Measurements from ENCODE around the gene TMEM98.
"Not testable (repeated sequence)": the region's sequence is repeated elsewhere in the genome, so short reads cannot be mapped to it uniquely, and the experiment has no call there.

The TMEM98 gene

GRCh38 chr17:32927724-32928585 is at the start of gene TMEM98:
Gene TMEM98, plus strand, starts transcription at chr17:32928153. Its CDS starts 3,376 bp downstream, at chr17:32931529.
- no peak for DNase-seq (ENCODE audit: low read depth in 2 of 2)

DNA sequence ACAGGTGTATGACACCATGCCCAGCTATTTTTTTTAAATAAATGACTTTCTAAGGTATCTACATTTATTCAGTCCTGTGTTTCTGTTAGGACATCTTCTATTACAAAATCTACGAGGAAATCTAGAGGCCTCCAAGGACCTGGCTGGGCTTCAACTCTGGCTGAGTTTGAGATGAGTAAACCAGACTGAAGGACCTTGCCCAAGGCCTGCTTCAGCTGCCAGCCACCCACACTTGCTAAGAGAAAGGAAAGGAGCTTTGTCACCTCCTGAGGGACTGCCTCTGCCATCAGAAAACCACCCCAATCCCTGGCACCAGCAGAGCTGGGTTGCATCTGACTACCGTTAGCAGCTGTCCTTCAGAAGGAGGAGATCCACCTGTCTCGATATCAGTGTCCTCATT is 49.7 kb upstream of the TMEM98 start:
- DNase-seq (ENCODE audit: low read depth in 2 of 2): no peak

GRCh38 chr17:32879134-32879533 is 48.8 kb upstream of the TMEM98 start:
- DNase-seq (ENCODE audit: low read depth in 2 of 2): no peak

DNA sequence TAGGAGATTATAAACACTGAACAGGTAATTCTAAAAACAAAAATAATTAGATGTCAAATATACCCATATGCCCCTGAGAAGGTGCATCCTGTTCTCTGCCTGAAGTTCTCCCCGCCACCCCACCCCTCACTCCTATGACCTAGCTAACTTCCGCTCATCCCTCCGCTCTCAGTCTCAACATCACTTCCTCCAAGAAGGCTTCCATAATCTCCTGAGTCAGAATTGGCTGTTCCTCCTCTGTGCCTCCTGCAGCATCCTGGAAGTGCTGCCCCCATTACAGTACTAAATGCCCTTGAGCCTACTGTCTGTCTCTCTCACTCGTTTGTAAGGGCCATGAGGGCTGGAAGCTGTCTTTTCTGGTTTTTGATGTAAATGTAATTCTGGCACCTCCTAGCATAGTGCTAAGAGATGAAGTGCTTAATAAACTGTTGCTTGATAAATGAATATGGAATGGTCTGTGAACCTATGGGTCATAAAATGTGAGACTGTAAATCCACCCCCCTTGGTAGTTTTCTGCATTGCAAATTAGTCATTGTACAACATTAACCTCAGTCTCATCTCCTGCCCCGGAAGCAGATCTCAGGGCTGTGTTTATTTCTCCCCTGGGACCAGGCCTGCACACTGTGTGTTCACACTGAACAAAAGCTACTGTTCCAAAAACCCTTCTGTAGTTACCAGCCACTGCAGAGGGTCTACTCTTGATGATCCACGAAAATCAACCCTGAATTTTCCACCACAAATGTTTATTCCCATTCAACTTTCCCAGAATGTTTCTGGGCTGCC is 47.1 kb upstream of the TMEM98 start:
- no peak for DNase-seq (ENCODE audit: low read depth in 2 of 2)

GRCh38 chr17:32882029-32882428 is 45.9 kb upstream of the TMEM98 start:
- DNase-seq (ENCODE audit: low read depth in 2 of 2): no peak

DNA sequence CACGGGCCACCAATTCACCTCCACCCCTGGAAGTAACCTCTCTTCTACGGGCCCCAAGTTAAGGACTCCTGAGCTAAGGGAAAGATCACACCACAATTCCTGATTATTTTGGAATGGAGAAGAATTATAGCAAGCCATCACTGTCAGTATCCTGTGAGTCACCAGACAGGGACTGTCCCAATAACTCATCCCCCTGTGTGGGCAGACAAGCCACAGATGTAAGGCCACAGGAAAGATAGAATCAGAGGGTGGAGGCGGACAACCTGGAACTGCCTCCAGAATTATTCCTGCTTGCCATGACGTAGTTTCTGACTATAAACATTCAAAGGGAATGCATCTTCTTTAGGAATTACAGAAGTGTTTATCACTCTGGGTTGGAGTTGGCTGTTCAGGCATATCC is 45.2 kb upstream of the TMEM98 start:
- no peak for DNase-seq (ENCODE audit: low read depth in 2 of 2)

DNA sequence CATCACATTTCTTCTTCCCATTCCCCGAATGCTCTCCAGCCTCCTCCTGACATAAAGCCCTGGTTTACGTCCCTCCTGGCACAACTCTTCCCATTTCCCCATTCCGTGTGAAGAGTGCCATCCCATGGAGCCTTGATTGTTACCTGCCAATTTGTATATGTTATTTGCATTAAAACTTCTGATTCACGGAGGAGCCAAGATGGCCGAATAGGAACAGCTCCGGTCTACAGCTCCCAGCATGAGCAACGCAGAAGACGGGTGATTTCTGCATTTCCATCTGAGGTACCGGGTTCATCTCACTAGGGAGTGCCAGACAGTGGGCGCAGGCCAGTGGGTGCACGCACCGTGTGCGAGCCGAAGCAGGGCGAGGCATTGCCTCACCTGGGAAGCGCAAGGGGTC is 41.0 kb upstream of the TMEM98 start:
- DNase-seq (ENCODE audit: low read depth in 2 of 2): not testable (repeated sequence)

DNA sequence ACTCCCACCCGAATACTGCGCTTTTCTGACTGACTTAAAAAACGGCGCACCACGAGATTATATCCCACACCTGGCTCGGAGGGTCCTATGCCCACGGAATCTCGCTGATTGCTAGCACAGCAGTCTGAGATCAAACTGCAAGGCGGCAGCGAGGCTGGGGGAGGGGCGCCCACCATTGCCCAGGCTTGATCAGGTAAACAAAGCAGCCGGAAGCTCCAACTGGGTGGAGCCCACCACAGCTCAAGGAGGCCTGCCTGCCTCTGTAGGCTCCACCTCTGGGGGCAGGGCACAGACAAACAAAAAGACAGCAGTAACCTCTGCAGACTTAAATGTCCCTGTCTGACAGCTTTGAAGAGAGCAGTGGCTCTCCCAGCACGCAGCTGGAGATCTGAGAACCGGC is 40.5 kb upstream of the TMEM98 start:
- DNase-seq (ENCODE audit: low read depth in 2 of 2): not testable (repeated sequence)

- no peak for DNase-seq (ENCODE audit: low read depth in 2 of 2)
Measured at GRCh38 chr17:32894245-32894644, 33.7 kb upstream of the TMEM98 start.

- DNase-seq (ENCODE audit: low read depth in 2 of 2): no peak
Measured at GRCh38 chr17:32896647-32897258, 31.2 kb upstream of the TMEM98 start.

DNA sequence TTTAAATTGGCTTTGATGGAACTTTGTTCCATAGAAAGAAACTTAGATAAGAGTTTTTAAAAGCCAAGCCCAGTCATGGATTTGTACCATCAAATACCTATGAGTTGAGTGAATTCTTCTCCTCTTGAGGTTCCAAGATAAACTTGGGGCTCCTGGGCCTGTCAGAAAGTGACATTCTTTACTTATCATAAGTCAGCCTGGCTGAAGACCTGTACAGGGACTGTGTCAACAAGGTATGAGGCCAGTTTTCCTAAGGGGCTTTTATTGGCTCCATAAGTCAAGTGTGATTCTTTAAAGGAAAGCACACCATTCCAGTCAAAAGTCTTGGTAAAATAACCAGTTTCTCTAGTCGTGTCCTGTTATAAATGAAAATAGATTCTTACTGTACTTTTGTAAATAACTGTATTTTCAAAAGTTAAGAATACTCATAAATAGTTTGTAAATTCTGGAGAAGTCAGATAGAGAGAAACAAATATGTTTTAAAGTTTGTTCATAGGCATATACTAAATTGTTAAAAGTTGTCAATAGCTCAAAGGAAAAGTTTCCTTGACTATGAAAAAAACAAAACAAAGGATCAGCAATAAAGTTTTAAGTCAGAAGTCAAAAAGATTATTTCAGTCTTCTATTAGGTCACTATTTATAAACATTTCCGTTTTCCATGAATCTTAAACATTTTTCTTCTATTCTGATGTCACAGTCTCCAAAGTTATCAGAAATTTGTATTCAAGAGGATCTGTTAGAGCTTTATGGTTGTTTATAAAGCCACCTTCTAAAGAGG is 28.5 kb upstream of the TMEM98 start:
- DNase-seq (ENCODE audit: low read depth in 2 of 2): no peak

DNA sequence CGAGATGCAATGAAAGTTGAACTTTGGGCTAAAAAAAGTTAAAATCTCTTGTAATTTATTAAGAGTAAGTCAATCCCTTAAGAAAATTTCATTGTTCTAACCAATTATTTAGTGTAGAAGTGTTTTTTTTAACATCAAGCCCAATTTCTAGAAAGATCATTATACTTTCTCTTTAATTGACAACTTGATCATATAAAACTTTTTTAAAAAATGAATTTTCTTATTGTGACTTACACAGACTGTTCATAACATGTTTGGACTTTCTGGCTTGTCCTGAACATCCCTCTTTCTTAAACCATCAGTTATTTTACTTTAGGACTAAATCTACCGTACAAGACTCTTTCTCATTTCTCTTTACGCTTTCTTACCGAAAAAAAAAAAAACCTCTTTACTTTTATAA is 26.2 kb upstream of the TMEM98 start:
- no peak for DNase-seq (ENCODE audit: low read depth in 2 of 2)

DNA sequence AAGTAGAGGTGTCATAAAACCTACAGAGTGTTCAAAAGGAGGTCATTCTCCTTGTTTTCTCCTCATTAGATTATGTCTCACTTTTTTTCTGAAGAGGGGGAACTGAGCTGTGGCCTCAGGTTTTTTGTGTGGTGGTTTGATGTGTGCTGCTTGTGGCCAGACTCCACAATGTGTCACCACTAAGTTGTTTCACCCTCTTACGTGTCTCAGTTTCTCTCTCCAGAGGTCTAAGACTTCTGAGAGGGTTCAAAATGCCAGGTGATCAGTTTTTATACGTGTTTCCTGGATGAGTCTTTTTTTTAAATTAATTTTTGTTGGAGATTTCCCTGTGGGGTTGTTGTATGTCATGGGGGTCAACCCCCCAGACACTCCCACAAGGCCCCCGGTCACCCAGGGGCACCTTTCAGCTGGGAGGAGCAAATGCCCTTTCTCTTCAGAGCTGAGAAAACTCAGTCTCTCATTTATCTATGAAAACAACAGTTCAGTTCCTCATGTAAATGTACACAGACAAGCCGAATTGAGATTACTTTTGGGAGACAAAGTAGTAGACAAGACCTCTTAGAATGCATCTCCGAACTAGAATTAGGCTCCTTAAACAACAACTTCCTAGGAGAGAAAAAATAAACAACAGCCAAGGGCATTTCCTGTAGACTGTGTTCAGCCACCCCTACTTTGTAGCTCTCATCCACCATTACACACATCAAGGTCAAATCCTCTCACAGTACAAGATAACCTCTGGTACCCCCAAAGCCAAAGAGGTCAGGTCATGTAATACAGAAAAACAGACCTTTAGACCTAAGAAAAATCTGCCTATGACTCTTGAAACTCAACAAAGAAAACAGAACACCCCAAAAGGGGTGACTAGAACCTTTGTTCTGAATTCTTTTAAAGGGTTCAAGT is 23.9 kb upstream of the TMEM98 start:
- DNase-seq (ENCODE audit: low read depth in 2 of 2): no peak

- no peak for DNase-seq (ENCODE audit: low read depth in 2 of 2)
Measured at GRCh38 chr17:32904891-32905290, 23.1 kb upstream of the TMEM98 start.

DNA sequence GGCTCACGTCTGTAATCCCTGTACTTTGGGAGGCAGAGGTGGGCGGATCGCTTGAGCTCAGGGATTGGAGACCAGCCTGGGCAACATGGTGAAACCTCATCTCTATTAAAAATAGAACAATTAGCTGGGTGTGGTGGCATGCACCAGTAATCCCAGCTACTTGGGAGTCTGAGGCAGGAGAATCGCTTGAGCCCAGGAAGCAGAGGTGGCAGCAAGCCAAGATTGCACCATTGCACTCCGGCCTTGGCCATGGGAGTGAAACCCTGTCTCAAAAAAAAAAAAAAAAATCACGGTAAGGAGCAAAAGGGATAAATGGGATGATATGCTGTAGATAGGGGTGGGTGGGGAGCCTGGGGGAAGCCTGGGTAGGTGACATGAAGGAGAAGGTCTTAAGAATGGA is 20.4 kb upstream of the TMEM98 start:
- no peak for DNase-seq (ENCODE audit: low read depth in 2 of 2)

DNA sequence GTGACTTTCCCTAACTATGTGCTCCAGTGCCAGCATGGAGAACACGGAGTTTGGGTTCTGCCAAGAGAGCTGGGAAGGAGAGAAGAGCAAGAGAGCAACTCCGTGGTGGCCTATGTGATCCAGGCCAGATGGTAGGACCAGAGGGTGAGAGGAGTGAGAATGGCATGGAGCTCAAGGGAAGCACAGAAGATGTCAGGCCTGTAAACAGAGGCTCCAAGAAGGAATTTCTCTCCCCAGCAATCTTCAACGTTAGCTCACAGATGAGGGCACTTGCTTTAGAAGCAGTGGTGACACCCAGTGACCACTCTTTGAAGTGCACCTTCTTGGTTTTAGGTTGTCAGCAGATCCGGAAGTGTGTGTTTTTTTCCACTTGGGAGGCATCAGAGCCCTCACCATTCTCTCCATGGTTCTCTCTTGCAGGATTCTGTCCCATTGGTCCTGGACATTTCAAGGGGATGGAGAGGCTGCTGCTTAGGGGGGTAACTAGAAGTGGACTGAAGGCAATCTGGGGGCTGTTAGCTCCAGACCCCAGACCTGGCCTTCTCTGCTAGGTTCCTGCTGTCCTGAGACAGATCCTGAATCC is 18.1 kb upstream of the TMEM98 start:
- DNase-seq (ENCODE audit: low read depth in 2 of 2): no peak

GRCh38 chr17:32910769-32911168 is 17.2 kb upstream of the TMEM98 start:
- DNase-seq (ENCODE audit: low read depth in 2 of 2): no peak

DNA sequence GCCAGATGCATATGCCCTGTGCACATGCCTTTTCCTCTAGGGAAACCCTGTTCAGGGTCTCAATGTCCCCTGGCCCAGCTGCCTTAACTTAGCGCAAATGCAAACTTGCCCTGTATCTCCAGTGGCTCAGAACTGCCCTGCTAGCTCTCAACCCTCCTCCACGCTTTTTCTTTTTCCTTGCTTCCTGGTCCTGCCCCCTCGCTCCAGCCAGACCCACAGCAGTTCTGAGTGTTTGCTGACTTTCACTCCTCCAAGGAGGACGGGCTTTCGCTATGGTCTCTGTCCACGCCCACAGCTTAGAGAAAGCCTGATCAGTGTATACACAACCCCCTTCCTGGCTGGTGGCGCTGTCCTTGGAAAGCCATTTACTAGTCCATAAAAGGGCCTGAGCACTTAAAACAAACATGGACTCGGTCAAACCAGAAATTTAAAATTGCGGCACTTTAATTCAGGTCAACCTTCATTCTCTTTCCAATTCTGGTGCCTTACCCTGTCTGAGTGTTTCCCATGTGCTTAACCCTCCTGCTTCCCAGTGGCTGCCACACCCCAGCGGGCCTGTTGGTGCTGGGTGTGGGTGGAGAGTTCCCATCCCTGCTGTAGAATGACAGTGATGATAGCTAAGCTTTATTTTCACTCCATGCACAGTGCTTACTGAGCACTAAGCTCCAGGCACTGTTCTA is 15.6 kb upstream of the TMEM98 start:
- DNase-seq (ENCODE audit: low read depth in 2 of 2): no peak

- DNase-seq (ENCODE audit: low read depth in 2 of 2): no peak
Measured at GRCh38 chr17:32913593-32913992, 14.4 kb upstream of the TMEM98 start.

DNA sequence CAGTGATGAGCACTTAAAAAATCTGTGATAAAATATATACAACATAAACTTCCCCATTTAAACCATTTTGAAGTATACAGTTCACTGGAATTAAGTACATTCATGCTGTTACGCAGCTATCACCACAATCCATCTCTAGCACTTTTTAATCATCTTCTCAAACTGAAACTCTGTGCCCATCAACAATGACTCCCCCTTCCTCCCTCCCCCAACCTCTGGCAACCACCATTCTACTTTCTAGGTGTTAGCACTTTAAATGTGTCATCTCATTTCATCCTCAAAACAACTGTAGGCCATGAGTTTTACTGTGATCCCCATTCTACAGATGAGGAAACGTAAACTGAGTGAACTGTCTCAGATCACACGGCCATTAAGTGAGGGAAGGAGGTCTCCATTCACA is 13.8 kb upstream of the TMEM98 start:
- no peak for DNase-seq (ENCODE audit: low read depth in 2 of 2)
